ENCODE results near the gene ROCK2.

Gene ROCK2

GRCh38 chr2:11359865-11360264 is 15.4 kb upstream of the ROCK2 start:
- TF ChIP-seq CTCF (conservative IDR thresholded peaks at IDR 0.05; ENCODE audit: low read depth, low read length) = no peak
- no peak overlapping the region for H3K4me3 ChIP-seq (ENCODE audit: low read length)
- no peak for DNase-seq (ENCODE audit: low read depth)

GRCh38 chr2:11357428-11357972 is 13.1 kb upstream of the ROCK2 start:
- H3K4me3 ChIP-seq (ENCODE audit: low read length) = no peak overlapping the region
- TF ChIP-seq CTCF (conservative IDR thresholded peaks at IDR 0.05; ENCODE audit: low read depth, low read length) = no peak
- DNase-seq (ENCODE audit: low read depth) = no peak

- H3K4me3 ChIP-seq (ENCODE audit: low read length) = no peak overlapping the region
- no peak for DNase-seq (ENCODE audit: low read depth)
- no peak for TF ChIP-seq CTCF (conservative IDR thresholded peaks at IDR 0.05; ENCODE audit: low read depth, low read length)
Measured at GRCh38 chr2:11356764-11357163, 12.3 kb upstream of the ROCK2 start.

- no peak for DNase-seq (ENCODE audit: low read depth)
- TF ChIP-seq CTCF (conservative IDR thresholded peaks at IDR 0.05; ENCODE audit: low read depth, low read length) = no peak
- no peak overlapping the region for H3K4me3 ChIP-seq (ENCODE audit: low read length)
Measured at GRCh38 chr2:11355194-11356053, 11.0 kb upstream of the ROCK2 start.

GRCh38 chr2:11354363-11355154 is 10.1 kb upstream of the ROCK2 start:
- no peak for TF ChIP-seq CTCF (conservative IDR thresholded peaks at IDR 0.05; ENCODE audit: low read depth, low read length)
- DNase-seq (ENCODE audit: low read depth) = no peak
- H3K4me3 ChIP-seq (ENCODE audit: low read length) = no peak overlapping the region

GRCh38 chr2:11352781-11353537 is 8.5 kb upstream of the ROCK2 start:
- no peak for TF ChIP-seq CTCF (conservative IDR thresholded peaks at IDR 0.05; ENCODE audit: low read depth, low read length)
- no peak for DNase-seq (ENCODE audit: low read depth)
- no peak overlapping the region for H3K4me3 ChIP-seq (ENCODE audit: low read length)
